ENCODE measurements around the gene SMIM1.

- no peak for TF ChIP-seq CTCF (IDR thresholded peaks at IDR 0.05 in 2 of 3, conservative IDR thresholded peaks at IDR 0.05 in 1 of 3; ENCODE audit: insufficient read depth in 2 of 3, low read depth in 1 of 3, low read length in 3 of 3)
- no peak for TF ChIP-seq SAFB (IDR thresholded peaks at IDR 0.05; ENCODE audit: borderline replicate concordance, low read depth, low read length)
- TF ChIP-seq PYGO2 (tag; IDR thresholded peaks at IDR 0.05): no peak
- no peak for TF ChIP-seq TEAD4 (IDR thresholded peaks at IDR 0.05; ENCODE audit: low read length)
- no peak for TF ChIP-seq TEAD4 (CRISPR knock-in tag; IDR thresholded peaks at IDR 0.05; ENCODE audit: borderline replicate concordance)
- TF ChIP-seq ZNF354B (CRISPR knock-in tag; IDR thresholded peaks at IDR 0.05): no peak
- no peak for TF ChIP-seq ZNF431 (CRISPR knock-in tag; IDR thresholded peaks at IDR 0.05)
- no peak for TF ChIP-seq ZNF274 (IDR thresholded peaks at IDR 0.05; ENCODE audit: borderline replicate concordance, low read depth, low read length)
- no peak for TF ChIP-seq RBBP5 (IDR thresholded peaks at IDR 0.05; ENCODE audit: borderline replicate concordance, insufficient read depth, low read length, poor library complexity, severe bottlenecking)
- TF ChIP-seq RBM39 (optimal IDR thresholded peaks at IDR 0.05; ENCODE audit: low read depth, low read length): no peak
- TF ChIP-seq, protein P1, sequence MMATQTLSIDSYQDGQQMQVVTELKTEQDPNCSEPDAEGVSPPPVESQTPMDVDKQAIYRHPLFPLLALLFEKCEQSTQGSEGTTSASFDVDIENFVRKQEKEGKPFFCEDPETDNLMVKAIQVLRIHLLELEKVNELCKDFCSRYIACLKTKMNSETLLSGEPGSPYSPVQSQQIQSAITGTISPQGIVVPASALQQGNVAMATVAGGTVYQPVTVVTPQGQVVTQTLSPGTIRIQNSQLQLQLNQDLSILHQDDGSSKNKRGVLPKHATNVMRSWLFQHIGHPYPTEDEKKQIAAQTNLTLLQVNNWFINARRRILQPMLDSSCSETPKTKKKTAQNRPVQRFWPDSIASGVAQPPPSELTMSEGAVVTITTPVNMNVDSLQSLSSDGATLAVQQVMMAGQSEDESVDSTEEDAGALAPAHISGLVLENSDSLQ (IDR thresholded peaks at IDR 0.05): no peak
Measured at GRCh38 chr1:3747903-3748302, 24.6 kb upstream of the SMIM1 start.
